Hepatocyte (in vitro differentiated cells): ENCODE measurements around the gene GASK1A.

Source experiments
- CTCF ChIP-seq: fragments of 200-600 bp; sonication (generic); IDR thresholded peaks from 2 replicates; pipeline ENCODE4 v1.5.1; 2016; ENCODE audit warnings: antibody characterized with exemption, mild to moderate bottlenecking; ENCODE audit not compliant: poor library complexity
- EZH2 ChIP-seq: fragments of 200-600 bp; sonication (generic); IDR thresholded peaks from 2 replicates; pipeline ENCODE4 v1.6.1; 2016; ENCODE audit warnings: antibody characterized with exemption, mild to moderate bottlenecking, borderline replicate concordance

GRCh38 chr3:43019826-43020225, 40.7 kb downstream of the GASK1A start:
- TF ChIP-seq CTCF (no peak), EZH2 (no peak)
